ENCODE measurements around the gene RAI1. TPM values are rescaled to one million over a fixed set of nuclear protein-coding genes. Genes with fewer than 3 reads are reported as not detected.

The RAI1 gene
- total RNA-seq, 1 donor = 16.0 TPM

DNA sequence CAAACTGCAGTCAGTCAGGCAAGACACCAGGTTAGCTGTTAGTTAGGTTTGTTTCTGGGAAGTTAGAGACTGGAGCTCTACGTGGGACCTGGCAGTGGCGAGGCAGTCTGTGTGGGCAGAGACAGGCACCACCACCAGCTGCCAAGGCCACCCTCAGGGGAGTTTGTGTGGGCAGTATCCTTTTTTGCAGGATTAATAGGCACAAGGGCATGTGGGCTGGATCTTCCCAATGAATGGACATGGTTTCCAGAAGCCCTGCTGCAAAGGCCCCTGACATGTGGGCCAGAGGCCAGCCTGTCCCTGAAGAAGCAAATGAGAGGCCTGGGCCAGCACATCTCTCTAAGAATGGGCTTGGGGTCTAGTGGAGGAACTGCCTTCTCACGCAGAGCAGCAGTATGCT is 174.7 kb downstream of the RAI1 start:
- H3K4me3 ChIP-seq (ENCODE audit: low read depth, low read length) = no peak overlapping the region
- TF ChIP-seq, protein P1, sequence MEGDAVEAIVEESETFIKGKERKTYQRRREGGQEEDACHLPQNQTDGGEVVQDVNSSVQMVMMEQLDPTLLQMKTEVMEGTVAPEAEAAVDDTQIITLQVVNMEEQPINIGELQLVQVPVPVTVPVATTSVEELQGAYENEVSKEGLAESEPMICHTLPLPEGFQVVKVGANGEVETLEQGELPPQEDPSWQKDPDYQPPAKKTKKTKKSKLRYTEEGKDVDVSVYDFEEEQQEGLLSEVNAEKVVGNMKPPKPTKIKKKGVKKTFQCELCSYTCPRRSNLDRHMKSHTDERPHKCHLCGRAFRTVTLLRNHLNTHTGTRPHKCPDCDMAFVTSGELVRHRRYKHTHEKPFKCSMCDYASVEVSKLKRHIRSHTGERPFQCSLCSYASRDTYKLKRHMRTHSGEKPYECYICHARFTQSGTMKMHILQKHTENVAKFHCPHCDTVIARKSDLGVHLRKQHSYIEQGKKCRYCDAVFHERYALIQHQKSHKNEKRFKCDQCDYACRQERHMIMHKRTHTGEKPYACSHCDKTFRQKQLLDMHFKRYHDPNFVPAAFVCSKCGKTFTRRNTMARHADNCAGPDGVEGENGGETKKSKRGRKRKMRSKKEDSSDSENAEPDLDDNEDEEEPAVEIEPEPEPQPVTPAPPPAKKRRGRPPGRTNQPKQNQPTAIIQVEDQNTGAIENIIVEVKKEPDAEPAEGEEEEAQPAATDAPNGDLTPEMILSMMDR (IDR thresholded peaks at IDR 0.05; ENCODE audit: insufficient read depth, low read depth, low read length) = no peak
- no peak for DNase-seq (ENCODE audit: low read depth)

DNA sequence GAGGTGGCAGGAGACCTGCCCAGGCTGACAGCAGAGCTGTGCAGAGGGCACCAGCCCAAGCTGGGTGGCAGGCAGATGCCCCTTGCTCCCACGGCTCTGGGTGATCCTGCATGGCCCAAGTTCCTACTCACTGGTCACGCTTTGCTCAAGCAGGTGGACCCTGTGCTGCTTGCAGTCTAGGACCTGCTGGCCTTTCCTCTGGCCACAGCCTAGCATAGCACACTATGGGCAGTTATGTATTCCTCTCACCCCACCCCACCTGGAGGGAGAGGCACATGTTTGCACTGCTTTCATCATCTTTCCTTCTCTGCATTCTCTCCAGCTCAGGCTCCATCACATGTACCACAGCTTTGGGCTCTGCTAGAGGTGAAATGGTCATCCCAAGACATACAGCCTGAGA is 175.1 kb downstream of the RAI1 start:
- no peak for DNase-seq (ENCODE audit: low read depth)
- TF ChIP-seq, protein P1 (IDR thresholded peaks at IDR 0.05; ENCODE audit: insufficient read depth, low read depth, low read length) = no peak
- H3K4me3 ChIP-seq (ENCODE audit: low read depth, low read length) = no peak overlapping the region

DNA sequence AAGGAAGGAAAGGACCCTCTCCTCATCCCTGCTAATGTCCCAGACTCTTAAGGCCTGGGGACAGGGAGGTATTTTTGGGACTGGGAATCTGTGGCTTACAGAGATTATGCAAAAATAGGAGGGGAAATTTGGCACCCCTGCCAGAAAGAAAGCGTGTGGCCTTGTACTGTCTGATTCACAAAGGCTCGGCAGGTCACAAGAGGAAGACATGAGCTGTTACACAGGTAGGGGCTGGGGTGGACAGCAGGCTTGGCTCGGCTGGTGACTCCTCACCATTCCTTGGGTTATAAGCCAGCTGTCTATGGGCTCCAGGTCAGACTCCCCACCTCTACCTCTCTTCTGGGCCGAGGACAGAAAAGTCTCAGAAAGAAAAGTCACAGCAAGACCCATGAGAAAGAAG is 176.2 kb downstream of the RAI1 start:
- TF ChIP-seq, protein P1 (IDR thresholded peaks at IDR 0.05; ENCODE audit: insufficient read depth, low read depth, low read length) = no peak
- no peak for DNase-seq (ENCODE audit: low read depth)
- H3K4me3 ChIP-seq (ENCODE audit: low read depth, low read length) = no peak overlapping the region

DNA sequence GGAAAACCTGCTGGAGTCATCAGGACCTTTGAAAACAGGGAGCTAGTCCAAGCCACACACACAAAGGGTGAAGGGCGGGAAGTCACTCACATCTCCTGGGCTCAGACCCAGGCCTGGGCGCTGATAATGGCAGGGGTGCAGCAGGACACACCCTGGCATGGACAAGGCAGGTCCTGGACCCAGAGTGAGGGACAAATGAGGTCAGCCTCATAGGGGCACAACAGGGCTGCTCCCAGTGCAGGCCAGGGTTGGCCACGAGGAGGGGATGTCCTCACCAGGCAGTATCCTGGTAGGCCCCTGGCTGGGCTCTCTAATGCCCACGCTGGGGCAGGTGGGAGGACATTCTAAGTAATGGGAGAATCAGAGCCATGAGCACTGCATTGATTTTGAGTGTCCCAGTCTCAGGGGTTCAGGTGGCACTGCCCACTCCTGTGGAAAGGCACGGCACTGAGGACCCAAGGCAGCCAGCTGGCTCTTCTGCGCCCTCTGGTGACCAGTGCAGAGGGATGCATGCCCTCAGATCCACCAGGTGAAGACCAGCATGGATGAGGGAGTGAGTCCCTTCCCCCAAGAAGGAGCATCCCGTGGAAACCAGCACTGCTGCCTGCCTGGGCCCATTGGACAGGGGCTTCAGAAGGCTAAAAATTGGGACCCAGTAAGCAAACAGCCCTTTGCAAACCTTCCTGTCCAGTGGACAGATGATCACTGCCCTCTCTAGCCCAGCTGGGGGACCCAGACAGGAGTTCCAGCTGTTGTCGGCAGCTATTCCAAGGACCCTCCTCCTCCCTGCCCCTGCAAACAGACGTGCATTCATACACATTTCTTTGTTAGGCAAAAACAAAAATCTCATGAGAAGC is 178.9 kb downstream of the RAI1 start:
- peak; percentile 64 for DNase-seq (ENCODE audit: low read depth)
- TF ChIP-seq, protein P1 (IDR thresholded peaks at IDR 0.05; ENCODE audit: insufficient read depth, low read depth, low read length) = peak; percentile 98
- H3K4me3 ChIP-seq (ENCODE audit: low read depth, low read length) = no peak overlapping the region

GRCh38 chr17:17860766-17861107 is 179.5 kb downstream of the RAI1 start:
- TF ChIP-seq, protein P1 (IDR thresholded peaks at IDR 0.05; ENCODE audit: insufficient read depth, low read depth, low read length) = no peak
- H3K4me3 ChIP-seq (ENCODE audit: low read depth, low read length) = no peak overlapping the region
- DNase-seq (ENCODE audit: low read depth) = no peak

Small RNAs within 50 kb of the gene (small RNA-seq; reads per million reads assigned to genes)
- 29.7 reads per million, percentile 95 among the genes with 10 or more reads in this experiment for gene MIR33B
- not detected for gene MIR6777
- not detected for gene RF02177
- gene RF02178 = not detected

Other genes with a start within 250 kb of the RAI1 start
- 11.2 and 12.2 TPM in 2 replicates for gene MED9, start 204.5 kb upstream of the RAI1 start, total RNA-seq
- gene RASD1, start 185.1 kb upstream of the RAI1 start, total RNA-seq = 0.64 and 0.86 TPM in 2 replicates
- 28.9 and 36.7 TPM in 2 replicates for gene PEMT, start 89.8 kb upstream of the RAI1 start, total RNA-seq
- gene SREBF1, start 155.5 kb downstream of the RAI1 start, total RNA-seq = 92.0 and 128 TPM in 2 replicates

Measured in fibroblast of villous mesenchyme (primary cell).